ENCODE results near the gene CCNYL1.

DNA sequence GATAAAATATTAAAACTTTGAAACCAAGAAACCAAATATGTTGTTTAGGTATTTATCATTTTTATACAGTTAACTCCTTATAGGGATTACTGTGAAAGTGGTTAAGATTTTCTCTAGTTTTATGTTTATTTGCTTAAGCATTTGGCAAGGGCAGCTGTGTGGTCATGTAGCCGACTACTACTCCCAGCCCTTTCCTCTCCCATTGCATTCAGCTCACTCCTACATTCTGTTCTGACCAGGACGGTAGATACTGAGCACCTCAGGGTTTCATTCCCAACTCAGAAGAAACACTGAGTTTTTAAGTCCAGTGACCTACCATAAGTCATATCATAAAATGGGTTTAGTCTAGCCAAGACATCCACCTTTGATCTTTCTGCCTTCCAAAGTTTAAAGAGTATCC is 38.4 kb downstream of the CCNYL1 start:
- TF ChIP-seq, protein P1, sequence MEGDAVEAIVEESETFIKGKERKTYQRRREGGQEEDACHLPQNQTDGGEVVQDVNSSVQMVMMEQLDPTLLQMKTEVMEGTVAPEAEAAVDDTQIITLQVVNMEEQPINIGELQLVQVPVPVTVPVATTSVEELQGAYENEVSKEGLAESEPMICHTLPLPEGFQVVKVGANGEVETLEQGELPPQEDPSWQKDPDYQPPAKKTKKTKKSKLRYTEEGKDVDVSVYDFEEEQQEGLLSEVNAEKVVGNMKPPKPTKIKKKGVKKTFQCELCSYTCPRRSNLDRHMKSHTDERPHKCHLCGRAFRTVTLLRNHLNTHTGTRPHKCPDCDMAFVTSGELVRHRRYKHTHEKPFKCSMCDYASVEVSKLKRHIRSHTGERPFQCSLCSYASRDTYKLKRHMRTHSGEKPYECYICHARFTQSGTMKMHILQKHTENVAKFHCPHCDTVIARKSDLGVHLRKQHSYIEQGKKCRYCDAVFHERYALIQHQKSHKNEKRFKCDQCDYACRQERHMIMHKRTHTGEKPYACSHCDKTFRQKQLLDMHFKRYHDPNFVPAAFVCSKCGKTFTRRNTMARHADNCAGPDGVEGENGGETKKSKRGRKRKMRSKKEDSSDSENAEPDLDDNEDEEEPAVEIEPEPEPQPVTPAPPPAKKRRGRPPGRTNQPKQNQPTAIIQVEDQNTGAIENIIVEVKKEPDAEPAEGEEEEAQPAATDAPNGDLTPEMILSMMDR (IDR thresholded peaks at IDR 0.05), result no peak
- TF ChIP-seq POLR2A (IDR thresholded peaks at IDR 0.05), result no peak

Measured in tibial nerve (tissue), 3 donors.